BJ (cell line): ENCODE data around the gene SYT13. TPM values are rescaled to one million over a fixed set of nuclear protein-coding genes. Genes with fewer than 3 reads are reported as not detected.

Experiments used
- CTCF ChIA-PET: fragments of 350-600 bp; formaldehyde crosslinking; extraction: SDS; loops from one replicate; lab custom pipeline; 2021; ENCODE audit warnings: antibody characterized with exemption, inconsistent platforms; lab: Yijun Ruan, JAX
- POLR2A ChIA-PET: fragments of 300-600 bp; sonication (Branson Sonifier 250); formaldehyde crosslinking; extraction: SDS; loops from one replicate; lab custom pipeline; 2021; ENCODE audit warnings: antibody characterized with exemption; lab: Charles Lee
- DNase-seq: peaks from one replicate; pipeline ENCODE4 v3.0.0-alpha.2; 2011; ENCODE audit warnings: low read depth
- H3K27me3 ChIP-seq: 2 replicates; pipeline ENCODE4 v1.6.0; 2011; ENCODE audit warnings: low read length; ENCODE audit not compliant: control insufficient read depth, insufficient read depth
- H3K36me3 ChIP-seq: 2 replicates; pipeline ENCODE4 v1.5.1; 2011; ENCODE audit warnings: low read length; ENCODE audit not compliant: control insufficient read depth, insufficient read depth
- H3K4me3 ChIP-seq: 2 replicates; pipeline ENCODE4 v1.5.1; 2011; ENCODE audit warnings: low read depth, mild to moderate bottlenecking, control low read depth, low read length
- polyA plus RNA-seq: library from polyadenylated mRNA; depleted of rRNA; stranded (reverse); fragments of >200 nt; gene quantifications from 2 replicates; pipeline ENCODE4 v1.2.3, GENCODE V29; 2011
- TF ChIP-seq, protein P1 (sequence below): IDR thresholded peaks from 2 replicates; pipeline ENCODE4 v1.5.1; 2011; ENCODE audit warnings: low read depth, mild to moderate bottlenecking, control low read depth, inconsistent platforms, low read length, moderate library complexity; ENCODE audit not compliant: insufficient read depth

Gene SYT13
- polyA plus RNA-seq, 1 experiment = not detected

DNA sequence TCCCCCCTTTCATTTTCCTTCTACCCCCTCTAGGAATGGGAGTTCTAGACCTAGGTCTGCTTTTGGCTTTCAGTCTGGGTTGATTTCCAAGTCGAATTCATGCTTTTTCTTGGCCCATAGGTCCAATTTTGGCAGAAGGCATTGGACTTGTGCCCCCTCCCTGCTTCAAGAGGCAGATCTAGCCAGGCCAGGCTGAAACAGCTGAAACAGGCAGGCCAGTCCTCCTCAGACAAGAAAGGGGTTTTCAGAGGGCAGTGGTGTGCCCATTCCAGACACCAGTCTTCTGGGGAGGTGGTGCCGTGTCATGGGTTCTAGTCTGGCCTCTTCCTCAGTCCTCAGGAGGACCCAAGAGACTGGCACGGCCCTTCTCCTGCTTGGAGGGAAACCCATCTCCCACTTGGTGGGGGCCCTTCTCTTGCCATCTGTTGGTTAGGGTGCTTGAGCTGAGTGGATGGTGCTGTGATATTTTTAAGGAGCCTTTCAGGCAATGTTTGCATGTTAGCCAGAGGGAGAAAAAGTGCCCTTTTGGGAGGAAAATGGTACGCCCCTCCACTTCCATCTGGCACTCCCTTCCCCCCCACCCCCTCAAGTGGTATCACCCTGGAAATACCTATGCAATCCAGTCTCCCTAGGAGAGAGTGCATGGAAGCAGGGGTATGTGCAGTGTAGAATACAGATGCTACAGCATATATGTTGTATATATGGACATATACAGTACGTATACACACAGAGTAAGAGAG lies 53.6 kb downstream of the SYT13 start:
- TF ChIP-seq, protein P1, sequence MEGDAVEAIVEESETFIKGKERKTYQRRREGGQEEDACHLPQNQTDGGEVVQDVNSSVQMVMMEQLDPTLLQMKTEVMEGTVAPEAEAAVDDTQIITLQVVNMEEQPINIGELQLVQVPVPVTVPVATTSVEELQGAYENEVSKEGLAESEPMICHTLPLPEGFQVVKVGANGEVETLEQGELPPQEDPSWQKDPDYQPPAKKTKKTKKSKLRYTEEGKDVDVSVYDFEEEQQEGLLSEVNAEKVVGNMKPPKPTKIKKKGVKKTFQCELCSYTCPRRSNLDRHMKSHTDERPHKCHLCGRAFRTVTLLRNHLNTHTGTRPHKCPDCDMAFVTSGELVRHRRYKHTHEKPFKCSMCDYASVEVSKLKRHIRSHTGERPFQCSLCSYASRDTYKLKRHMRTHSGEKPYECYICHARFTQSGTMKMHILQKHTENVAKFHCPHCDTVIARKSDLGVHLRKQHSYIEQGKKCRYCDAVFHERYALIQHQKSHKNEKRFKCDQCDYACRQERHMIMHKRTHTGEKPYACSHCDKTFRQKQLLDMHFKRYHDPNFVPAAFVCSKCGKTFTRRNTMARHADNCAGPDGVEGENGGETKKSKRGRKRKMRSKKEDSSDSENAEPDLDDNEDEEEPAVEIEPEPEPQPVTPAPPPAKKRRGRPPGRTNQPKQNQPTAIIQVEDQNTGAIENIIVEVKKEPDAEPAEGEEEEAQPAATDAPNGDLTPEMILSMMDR = no peak
- ChIA-PET POLR2A (no interaction called here), CTCF (interaction anchor here (0.6 to 2.5 kb wide), 13 partner anchors 8 to 296 kb away, joined by 3 to 26 read pairs (median 4); no protein-coding TSS in a partner anchor)
- H3K36me3 ChIP-seq = no peaks in the 10 kb centered on the region
- no peak for DNase-seq
- H3K27me3 ChIP-seq = peaks cover 3% of the 10 kb centered on the region
- no peak overlapping the region for H3K4me3 ChIP-seq

DNA sequence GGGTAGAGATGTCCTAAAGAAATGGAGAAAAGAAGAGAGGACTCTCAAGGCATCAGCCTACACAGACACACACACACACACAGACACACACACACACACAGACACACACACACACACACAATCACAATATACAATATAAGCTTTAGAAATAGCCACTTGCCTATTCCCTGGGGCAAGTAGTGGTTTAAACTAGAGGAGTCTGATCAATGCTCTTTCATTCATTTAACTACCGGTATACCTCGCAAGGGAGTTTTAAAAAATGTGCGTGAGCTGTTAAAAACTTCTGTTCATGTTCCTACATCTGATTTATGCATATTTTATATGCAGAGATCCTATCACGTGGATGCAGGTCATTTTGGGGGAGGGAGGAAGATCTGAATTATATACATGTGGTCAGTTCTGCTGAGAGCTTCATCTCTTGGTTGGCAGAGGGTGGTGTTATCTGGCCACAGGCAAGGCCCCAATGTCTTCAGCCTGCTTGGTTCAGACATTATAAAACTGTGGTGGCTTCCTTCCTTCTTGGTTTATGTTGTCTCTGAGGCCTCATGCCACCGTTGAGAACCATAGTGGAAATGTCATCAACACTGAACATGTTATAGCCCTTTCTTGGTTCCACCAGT lies 56.6 kb downstream of the SYT13 start:
- H3K36me3 ChIP-seq = no peaks in the 10 kb centered on the region
- CTCF ChIA-PET = interaction anchor here (1.2 kb wide), 1 partner anchor 67 kb away, joined by 3 read pairs; no protein-coding TSS in a partner anchor
- no peak for DNase-seq
- POLR2A ChIA-PET = no interaction called here
- no peak overlapping the region for H3K4me3 ChIP-seq
- TF ChIP-seq, protein P1 = no peak
- peaks cover 3% of the 10 kb centered on the region for H3K27me3 ChIP-seq

DNA sequence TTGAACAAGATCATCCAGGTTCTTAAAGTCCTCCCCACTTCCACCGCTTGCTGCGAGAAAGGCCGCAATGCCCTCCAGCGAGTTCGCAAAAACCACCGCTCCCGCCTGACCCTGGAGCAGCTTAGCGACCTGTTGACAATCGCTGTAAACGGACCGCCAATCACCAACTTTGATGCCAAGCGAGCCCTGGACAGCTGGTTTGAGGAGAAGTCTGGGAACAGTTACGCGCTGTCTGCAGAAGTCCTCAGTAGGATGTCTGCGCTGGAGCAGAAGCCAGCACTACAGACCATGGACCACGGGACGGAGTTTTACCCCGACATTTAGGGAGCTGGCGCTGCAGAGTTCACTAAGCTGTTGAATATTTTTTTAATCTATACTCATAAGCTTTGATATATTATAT lies 58.3 kb downstream of the SYT13 start:
- CTCF ChIA-PET = interaction anchor here (0.9 kb wide), 2 partner anchors 24 to 60 kb away, joined by 3 to 4 read pairs; no protein-coding TSS in a partner anchor
- DNase-seq = no peak
- POLR2A ChIA-PET = no interaction called here
- Histone ChIP-seq H3K36me3 (no peaks in the 10 kb centered on the region), H3K27me3 (peaks cover 3% of the 10 kb centered on the region), H3K4me3 (no peak overlapping the region)
- TF ChIP-seq, protein P1 = no peak

DNA sequence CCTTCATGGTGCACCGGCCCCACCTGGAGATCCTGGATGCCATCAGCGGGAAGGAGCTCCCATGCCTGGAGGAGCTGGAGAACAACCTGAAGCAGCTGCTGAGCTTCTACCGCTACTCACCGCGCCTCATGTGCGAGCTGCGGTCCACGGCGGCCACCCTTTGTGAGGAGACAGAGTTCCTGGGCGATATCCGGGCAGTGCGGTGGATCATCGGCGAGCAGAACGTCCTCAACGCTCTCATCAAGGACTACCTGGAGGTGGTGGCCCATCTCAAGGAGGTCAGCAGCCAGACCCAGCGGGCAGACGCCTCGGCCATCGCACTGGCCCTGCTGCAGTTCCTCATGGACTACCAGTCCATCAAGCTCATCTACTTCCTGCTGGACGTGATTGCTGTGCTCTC lies 59.2 kb downstream of the SYT13 start:
- CTCF ChIA-PET = interaction anchor here (0.9 kb wide), 1 partner anchor 25 kb away, joined by 4 read pairs; no protein-coding TSS in a partner anchor
- POLR2A ChIA-PET = no interaction called here
- TF ChIP-seq, protein P1 = no peak
- no peaks in the 10 kb centered on the region for H3K36me3 ChIP-seq
- H3K27me3 ChIP-seq = peaks cover 3% of the 10 kb centered on the region
- DNase-seq = no peak
- no peak overlapping the region for H3K4me3 ChIP-seq
